GM12891 (cell line): ENCODE results near the gene UBASH3B.

ENCODE experiments used
- DNase-seq: peaks from one replicate; pipeline ENCODE4 v3.0.0; 2011; ENCODE audit warnings: low spot score; ENCODE audit not compliant: insufficient read length
- FAIRE-seq: peaks from 2 replicates; lab custom pipeline; 2011; peaks lifted over from hg19 to GRCh38; lab: Jason Lieb, UNC
- PAX5 ChIP-seq: IDR thresholded peaks from 2 replicates; pipeline ENCODE4 v1.6.1; 2011; ENCODE audit warnings: low read length, moderate library complexity, mild to moderate bottlenecking; ENCODE audit not compliant: insufficient read depth, severe bottlenecking
- POLR2A ChIP-seq: IDR thresholded peaks from 2 replicates; pipeline ENCODE4 v1.6.1; 2011; ENCODE audit warnings: low read depth, low read length, control low read depth
- POLR2AphosphoS5 ChIP-seq: IDR thresholded peaks from 2 replicates; pipeline ENCODE4 v1.6.1; 2011; ENCODE audit warnings: low read depth, low read length, control low read depth
- POU2F2 ChIP-seq: IDR thresholded peaks from 2 replicates; pipeline ENCODE4 v1.6.1; 2011; ENCODE audit warnings: low read depth, mild to moderate bottlenecking, control low read depth, low read length, moderate library complexity
- SPI1 ChIP-seq: IDR thresholded peaks from 2 replicates; pipeline ENCODE4 v1.6.1; 2011; ENCODE audit warnings: low read depth, low read length, control low read depth
- TAF1 ChIP-seq: IDR thresholded peaks from 2 replicates; pipeline ENCODE4 v1.6.1; 2011; ENCODE audit warnings: low read depth, low read length, control low read depth

Gene UBASH3B

DNA sequence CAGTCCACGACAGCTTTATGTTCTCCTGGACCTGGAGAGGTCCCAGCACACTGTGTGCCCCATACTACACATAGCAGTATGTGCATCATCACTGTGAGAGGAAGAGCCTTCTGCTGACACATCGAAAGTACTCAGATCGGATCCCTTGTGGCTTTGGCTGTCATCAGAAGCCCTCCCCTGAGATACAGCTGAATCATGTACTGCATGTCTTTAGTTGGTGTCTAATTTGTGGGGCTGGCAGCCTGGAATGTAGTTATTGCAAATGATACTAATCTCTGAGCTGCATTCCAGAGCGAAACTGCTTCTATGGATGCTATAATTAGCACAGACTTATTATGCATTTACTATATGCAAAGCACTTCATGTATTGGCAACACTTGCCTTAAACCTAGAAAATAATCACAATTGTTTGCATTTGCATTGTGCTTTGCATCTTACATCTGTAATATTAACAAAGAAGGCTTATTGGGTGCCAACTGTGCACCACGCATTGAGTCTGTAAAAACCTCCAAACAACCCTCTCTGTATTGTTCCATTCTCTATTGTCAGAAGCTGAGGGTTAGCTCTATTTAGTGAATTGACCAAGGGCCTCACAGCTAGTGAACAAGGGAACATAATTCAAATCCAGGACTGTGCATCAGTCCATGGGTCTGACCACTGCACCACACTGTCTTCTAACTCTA is 93.6 kb downstream of the UBASH3B start:
- TF ChIP-seq PAX5 = no peak
- TF ChIP-seq SPI1 = peak; percentile 74
- TF ChIP-seq POLR2AphosphoS5 = no peak
- TF ChIP-seq POU2F2 = peak; percentile 50; the same call in 1 of the 2 replicates
- TF ChIP-seq POLR2A = no peak
- no peak for TF ChIP-seq TAF1
- DNase-seq = peak; percentile 46
- FAIRE-seq = peak; percentile 98

DNA sequence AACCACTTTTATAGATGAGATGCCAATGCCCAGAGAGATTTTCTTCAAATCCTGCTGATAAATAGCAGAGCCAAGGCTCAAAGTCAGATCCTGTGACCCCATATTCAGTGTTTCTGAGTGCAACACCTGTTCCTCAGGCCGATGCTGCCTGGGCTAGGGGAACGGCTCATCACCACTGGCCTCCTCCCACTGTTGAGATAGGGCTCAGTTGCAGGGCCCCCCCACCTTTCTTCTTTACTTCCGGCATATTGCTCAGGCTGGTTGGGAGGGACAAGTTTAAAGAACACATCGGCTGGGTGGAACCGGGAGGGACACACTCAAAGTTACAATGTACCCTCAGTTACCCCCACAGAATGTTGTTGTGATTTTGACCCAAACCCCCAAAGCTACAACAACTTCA is 94.5 kb downstream of the UBASH3B start:
- DNase-seq (no peak), FAIRE-seq (no peak)
- TF ChIP-seq SPI1 = no peak
- no peak for TF ChIP-seq POLR2AphosphoS5
- no peak for TF ChIP-seq POLR2A
- no peak for TF ChIP-seq PAX5
- no peak for TF ChIP-seq TAF1
- TF ChIP-seq POU2F2 = no peak

DNA sequence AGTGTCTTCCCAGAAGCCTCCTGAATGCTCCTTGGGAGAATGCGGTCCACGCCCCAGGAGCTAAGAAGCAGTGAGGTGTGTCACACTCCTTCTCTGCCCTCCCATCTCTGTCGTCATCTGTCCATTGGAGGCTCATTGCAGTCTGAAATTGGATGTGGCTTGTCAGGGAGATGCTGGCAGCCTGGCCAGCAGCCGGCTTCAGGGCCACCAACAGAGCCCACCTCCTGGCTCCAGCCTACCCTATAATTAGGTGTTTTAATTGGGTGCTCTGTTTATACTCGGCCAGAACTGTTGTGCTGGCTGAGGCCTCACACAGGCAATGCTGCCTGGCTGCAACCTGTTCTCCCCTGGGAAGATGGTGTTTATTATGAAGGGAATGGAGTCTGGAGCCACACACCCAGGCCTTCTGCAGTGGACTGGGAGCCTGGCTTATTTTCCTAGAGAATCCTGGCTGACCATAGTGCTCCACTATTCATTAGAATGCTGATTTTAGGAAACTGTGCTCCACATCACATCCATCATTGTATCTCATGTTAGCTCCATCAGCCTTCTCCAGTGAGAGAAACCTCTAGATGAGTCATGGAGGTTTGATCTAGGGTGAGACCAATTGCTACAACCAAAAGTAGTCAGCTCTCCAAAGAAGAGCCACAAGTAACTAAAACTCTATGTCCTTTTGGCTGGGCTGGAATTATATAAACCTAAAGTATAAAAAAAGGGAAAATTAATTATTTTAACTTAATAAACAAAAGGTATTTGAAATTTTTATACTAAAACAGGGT is 96.0 kb downstream of the UBASH3B start:
- DNase-seq (no peak), FAIRE-seq (no peak)
- TF ChIP-seq SPI1 = no peak
- no peak for TF ChIP-seq PAX5
- TF ChIP-seq POLR2A = no peak
- TF ChIP-seq POLR2AphosphoS5 = no peak
- TF ChIP-seq POU2F2 = no peak
- TF ChIP-seq TAF1 = no peak

DNA sequence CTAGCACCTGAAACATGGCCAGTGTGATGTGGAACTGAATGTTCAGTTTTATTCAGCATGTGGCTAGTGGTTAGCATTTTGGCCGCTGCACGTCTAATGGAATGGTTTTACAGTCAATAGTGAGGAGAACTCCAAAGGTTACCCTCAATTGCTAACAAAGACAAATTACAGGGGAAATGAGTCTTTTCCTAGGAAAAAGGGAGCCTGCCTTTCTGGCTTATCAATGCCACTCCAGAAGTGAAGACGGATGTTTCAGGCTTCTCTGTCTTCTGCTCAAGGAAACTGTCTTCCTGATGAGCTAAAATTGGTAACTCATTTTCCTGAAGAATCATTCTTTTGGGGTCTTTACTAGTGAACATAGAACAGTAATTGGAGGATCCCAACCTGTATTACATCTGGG is 98.5 kb downstream of the UBASH3B start:
- FAIRE-seq (no peak), DNase-seq (no peak)
- TF ChIP-seq SPI1 (no peak), PAX5 (no peak), TAF1 (no peak), POLR2AphosphoS5 (no peak), POU2F2 (no peak), POLR2A (no peak)

DNA sequence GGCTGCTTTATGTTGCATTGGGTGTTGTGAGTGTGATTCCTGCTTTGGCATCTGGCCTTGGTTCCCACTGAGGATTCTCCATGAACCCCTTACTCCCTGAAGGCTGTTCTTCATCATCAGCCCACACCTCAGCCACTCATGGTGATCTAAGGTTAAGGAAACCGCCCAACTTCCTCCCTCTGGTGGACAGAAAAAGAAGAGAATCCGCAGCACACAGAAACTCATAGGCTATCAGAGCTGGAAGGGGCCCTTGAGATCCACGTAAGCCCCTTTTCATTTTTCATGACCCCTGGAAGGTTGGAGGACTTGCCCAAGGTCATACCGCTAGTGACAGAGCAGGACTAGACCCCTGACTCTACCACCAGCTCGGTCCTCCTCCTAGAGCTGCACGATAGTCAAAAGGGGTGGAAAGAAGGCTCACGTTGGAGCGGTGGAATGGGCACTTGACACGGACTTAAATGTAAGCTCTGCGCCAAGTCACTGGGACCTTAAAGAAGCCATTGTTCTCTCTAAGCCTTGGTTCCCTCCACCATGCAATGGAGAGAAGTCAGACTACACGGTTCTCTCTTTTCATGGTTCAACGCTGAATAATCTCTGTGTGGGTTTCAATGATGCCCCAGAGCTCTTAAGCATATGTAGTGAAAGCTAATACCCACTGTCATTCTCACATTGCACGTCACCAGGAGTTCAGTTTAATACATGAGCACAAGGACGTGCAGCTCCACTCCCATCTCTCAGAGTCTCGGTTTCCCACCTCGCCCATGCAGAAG is 99.2 kb downstream of the UBASH3B start:
- FAIRE-seq (peak; percentile 91), DNase-seq (no peak)
- TF ChIP-seq PAX5 (no peak), POLR2A (no peak), SPI1 (no peak; the same call in 1 of the 2 replicates), POLR2AphosphoS5 (no peak), POU2F2 (no peak), TAF1 (no peak)

DNA sequence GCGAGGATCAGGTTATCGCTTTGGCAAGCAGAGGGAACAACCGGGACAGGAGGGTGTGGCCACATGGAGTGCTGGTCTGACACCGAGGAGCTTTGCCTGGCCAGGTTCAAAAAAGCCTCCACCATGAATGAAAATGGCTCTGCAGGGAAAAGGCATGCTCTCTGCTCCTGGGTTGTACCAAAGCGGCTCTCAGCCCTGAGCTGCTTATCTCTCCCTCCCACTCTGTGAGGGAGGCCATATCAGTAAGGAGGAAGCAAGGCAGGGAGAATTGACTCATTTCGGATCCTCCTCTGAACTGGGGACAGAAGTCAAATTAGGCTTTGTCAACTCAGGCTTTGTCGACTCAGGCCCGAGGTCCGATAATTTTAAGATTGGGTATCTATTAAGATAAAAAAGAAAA is 99.9 kb downstream of the UBASH3B start:
- FAIRE-seq (no peak), DNase-seq (no peak)
- TF ChIP-seq POU2F2 = no peak
- TF ChIP-seq POLR2A = no peak
- TF ChIP-seq PAX5 = no peak
- no peak for TF ChIP-seq SPI1
- no peak for TF ChIP-seq TAF1
- no peak for TF ChIP-seq POLR2AphosphoS5

DNA sequence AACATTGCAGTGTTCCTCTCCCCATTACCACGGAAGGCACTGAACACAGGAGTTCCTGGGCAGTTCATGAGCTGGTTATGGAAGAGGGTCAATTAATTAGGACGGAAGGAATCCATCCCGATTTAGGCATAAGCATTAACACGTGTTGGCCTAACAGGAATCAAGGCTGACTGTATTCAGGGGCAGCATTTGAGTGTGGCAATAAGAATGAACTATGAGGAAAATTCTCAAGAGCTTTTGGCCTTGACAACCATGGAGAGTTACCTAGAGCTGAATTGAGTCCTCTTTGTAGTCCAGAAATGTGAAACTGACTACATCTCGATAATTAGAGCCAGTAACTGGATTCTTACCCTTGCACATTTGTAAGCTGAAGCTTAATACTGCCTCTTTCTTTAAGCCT is 100.4 kb downstream of the UBASH3B start:
- no peak for FAIRE-seq
- DNase-seq = no peak
- no peak for TF ChIP-seq POU2F2
- TF ChIP-seq SPI1 = no peak
- TF ChIP-seq PAX5 = no peak
- no peak for TF ChIP-seq POLR2AphosphoS5
- no peak for TF ChIP-seq POLR2A
- TF ChIP-seq TAF1 = no peak

DNA sequence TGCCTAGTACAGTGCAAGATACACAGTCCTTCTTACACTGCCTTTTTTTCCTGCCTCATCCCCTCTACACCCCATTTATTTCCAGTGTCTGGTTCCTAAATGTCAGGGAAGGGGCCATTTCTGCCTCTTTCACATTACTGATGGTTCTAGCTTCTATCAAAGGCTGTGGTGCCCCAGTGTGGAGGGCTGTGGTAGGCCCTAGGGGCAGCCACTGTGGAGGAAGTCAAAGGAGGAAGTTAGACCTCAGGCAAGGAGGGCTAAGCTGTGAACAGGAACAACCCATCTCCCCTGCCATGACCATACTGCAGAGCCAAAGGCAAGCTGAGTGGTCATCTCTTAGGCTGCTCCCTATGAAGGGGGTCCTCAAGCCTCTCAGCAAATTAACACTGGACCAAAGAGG is 100.9 kb downstream of the UBASH3B start:
- TF ChIP-seq TAF1 (no peak), SPI1 (peak; percentile 47; the same call in 1 of the 2 replicates)
- peak; percentile 62 for DNase-seq
- FAIRE-seq = peak; percentile 99

DNA sequence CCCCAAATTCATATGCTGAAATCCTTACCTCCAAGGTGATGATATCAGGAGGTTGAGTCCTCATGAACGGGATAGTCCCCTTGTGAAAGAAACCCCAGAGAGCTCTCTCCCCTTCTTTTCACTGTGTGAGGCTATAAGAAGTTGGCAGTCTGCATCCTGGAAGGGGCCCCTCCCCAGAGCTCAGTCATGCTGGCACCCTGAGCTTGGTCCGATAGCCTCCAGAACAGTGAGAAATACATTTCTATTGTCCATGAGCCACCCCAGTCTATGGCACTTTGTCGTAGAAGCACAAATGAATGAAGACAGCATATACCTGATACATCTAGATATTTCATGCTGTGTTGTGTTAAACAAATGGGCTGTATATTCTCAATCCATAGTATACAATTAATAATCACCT is 101.7 kb downstream of the UBASH3B start:
- TF ChIP-seq POLR2A (no peak), POLR2AphosphoS5 (no peak), TAF1 (no peak), SPI1 (no peak), POU2F2 (no peak), PAX5 (no peak)
- DNase-seq (no peak), FAIRE-seq (peak; percentile 63)

DNA sequence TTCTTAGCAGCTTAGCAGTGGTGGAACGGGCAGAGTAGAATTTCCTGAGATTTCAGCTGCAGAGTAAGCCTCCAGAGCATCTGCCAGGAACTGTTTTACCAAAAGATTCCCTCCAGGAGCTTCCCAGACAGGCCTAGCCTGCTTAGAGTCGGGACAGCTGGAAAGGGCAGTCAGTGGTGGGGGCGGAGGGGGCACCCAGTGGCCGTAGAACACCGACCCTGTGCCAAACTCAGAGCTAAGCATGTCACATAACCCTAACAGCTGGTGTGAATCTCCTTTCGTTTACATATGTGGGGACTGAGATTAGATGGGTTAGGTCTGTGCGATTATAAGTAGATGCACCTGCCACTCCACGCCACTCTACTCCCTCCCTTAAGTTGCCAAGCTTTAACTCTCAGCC is 102.8 kb downstream of the UBASH3B start:
- TF ChIP-seq POU2F2 (no peak), TAF1 (no peak), POLR2AphosphoS5 (no peak), POLR2A (no peak), PAX5 (no peak), SPI1 (no peak)
- DNase-seq = no peak
- peak; percentile 79 for FAIRE-seq
